GM18526 (cell line): ENCODE results near the gene CDX4.

Source experiments
- POLR2A ChIP-seq: IDR thresholded peaks from 3 replicates; pipeline ENCODE4 v1.6.1; 2011; ENCODE audit not compliant: insufficient read length; ENCODE audit errors: extremely low read depth

Gene CDX4

DNA sequence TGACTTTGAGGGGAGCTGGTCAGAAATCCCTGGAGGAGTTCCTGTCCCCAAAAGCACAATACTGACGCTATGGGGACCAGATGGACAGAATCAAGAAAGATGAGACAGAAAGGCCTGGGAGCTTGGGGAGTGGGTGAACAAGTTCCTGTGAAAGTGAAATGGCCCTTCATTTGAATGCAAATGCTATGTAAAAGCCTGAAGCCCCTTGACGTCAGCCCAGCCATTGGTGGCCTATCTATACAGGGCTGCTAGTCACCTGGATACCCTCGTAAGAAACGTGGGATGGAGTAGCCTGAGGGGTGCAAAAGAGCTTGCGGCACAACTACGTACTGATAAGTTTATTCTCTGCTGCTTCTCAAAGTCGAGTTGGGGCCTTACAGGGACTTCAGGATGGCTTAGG lies at the start of gene CDX4:
Gene CDX4, plus strand, starts transcription at position 223 of the 400 bp plus-strand sequence. CDS start 201 bp downstream, outside the sequence.
- TF ChIP-seq POLR2A: no peak

GRCh38 chrX:73398185-73398914 lies 48.5 kb upstream of the CDX4 start:
- TF ChIP-seq POLR2A: no peak

DNA sequence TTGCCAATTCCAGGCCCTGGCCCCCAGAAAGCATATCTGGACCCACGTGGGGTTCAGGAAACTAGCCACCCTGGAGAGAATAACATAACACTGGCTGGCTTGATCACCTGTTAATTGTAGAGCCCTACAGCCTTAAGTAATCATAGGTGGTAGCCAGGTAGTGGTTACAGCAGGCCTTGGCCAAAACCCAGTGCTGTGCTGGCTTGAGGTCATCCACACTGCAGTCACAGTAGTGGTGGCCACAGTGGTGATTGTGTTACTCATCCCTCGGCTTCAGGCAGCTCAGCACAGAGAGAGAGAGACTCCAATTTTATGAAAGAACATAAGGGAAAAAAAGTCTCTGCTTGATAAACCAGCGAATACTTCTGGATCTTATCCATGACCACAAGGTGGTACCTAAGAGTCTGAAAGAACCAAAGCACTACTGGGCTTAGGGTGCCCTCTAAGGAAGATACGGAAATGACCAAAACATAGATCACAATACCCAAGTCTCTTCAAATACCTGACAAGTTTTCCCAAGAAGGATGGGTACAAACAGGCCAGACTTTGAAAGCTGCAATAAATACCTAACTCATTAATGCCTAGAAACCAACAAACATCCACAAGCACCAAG lies 46.6 kb upstream of the CDX4 start:
- TF ChIP-seq POLR2A: no peak

GRCh38 chrX:73401591-73402266 lies 45.1 kb upstream of the CDX4 start:
- TF ChIP-seq POLR2A: no peak

DNA sequence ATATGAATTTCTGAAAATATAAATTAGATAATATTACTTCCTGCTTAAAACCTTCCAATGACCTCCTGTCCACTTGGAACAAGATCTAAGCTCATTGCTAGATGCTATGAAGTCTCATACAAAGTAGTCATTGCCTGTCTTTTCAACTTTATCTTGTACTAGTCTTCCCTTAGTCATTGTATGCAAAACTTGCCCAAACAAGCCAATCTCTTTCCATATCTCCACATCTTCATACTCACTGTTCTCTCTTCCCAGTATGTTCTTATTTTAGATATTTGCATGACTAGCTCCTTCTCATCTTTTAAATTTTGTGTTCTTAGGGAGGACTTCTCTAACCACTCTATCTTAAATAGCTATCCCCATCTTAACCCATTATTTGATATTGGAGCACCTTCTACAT lies 33.9 kb upstream of the CDX4 start:
- no peak for TF ChIP-seq POLR2A

- no peak for TF ChIP-seq POLR2A
These were observed 500 bp downstream of the CDX4 start for GRCh38 chrX:73447311-73447794.

DNA sequence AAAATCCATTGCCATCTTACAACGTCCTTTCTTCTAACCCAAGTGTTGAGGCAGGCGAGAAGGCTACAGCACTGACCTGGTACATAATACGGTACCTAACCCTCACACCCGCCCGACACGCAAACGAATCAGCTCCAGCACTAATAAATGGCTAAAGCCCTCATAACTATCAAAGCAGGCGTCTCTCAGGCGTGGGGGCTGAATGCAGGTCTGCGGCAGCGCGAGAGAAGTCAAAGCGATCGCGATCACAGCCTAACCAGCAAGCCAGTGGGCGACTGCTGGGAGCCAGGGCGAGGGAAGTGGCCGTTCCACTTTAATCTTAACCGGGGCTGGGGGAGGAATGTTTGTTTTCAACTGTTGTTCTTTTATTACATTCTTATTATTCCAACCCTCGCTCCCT lies 1.5 kb downstream of the CDX4 start:
- no peak for TF ChIP-seq POLR2A

- no peak for TF ChIP-seq POLR2A
These were observed 8.3 kb downstream of the CDX4 start for GRCh38 chrX:73455171-73455570.

- TF ChIP-seq POLR2A: no peak
These were observed 10.5 kb downstream of the CDX4 start for GRCh38 chrX:73457306-73457705.

DNA sequence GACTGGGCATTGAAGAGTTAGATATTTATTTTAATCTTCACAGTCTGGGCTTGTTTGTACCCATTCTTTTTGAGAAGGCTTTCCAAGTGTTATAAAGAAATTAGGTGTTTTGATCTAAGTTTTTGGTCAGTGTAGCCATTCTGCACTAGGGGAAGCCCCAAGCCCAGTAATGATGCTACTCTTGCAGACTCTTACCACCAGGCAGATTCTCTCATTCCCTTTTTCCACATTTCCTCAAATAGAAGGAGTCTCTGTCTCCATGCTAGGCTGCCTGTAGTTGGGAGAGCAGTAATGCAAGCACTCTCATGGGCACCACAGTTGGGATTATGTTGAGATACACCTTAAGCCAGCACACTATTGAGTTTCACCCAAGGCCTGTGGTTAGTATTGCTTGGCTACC lies 21.5 kb downstream of the CDX4 start:
- no peak for TF ChIP-seq POLR2A

- no peak for TF ChIP-seq POLR2A
These were observed 32.1 kb downstream of the CDX4 start for GRCh38 chrX:73478961-73479360.

DNA sequence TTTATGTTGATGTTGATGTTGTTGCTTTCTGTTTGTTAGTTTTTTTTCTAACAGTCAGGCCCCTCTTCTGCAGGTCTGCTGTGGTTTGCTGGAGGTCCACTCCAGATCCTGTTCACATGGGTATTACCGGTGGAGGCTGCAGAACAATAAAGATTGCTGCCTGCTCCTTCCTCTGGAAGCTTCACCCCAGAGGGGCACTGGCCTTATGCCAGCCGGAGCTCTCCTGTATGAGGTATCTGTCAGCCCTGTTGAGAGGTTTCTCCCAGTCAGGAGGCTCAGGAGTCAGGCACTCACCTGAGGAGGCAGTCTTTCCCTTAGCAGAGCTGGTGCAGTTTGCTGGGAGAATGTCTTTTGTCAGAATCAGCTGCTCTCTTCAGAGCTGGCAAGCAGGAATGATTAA lies 34.7 kb downstream of the CDX4 start:
- no peak for TF ChIP-seq POLR2A

DNA sequence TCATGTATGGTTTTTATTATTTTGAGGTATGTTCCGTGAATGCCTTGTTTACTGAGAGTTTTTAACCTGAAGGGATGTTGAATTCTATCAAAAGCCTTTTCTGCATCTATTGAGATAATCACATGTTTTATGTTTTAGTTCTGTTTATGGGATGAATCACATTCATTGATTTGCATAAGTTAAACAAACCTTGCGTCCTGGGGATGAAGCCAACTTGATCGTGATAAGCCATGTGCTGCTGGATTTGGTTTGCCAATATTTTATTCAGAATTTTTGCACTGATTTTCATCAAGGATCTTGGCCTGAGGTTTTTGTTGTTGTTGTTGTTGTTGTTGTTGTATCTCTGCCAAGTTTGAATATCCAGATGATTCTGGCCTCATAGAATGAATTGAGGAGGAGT lies 43.8 kb downstream of the CDX4 start:
- TF ChIP-seq POLR2A: no peak
